Measurements from ENCODE around the gene CHRNA9.

Gene CHRNA9

GRCh38 chr4:40309250-40309774, 25.8 kb upstream of the CHRNA9 start:
- DNase-seq, result no peak

- no peak for DNase-seq
Observed at GRCh38 chr4:40310225-40310624, 24.9 kb upstream of the CHRNA9 start.

DNA sequence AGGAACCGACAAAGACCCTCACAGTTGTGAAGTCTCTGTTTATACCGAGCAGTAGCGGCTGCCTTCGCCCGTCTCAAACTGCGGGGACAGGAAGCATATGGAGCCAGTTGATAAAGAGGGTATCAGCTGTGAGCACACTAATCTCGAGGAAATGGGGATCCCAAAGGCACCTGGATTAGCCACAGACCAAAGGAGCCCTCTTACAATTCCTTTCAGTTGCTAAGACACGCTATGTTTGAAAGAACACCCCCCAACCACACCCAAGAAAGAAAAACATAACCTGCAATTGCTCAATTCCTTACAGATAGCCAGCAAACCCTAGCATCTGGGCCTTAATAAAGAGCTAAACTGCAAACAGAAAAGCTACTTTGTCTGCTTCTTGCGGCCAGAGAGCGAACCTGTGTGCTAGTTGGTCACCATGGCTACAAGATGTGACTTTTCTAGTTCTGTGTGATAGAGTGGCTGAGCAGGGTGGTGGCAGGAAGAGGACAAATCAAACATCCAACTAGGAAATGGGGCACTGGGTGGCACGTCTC, 23.3 kb upstream of the CHRNA9 start:
- DNase-seq, result no peak

DNA sequence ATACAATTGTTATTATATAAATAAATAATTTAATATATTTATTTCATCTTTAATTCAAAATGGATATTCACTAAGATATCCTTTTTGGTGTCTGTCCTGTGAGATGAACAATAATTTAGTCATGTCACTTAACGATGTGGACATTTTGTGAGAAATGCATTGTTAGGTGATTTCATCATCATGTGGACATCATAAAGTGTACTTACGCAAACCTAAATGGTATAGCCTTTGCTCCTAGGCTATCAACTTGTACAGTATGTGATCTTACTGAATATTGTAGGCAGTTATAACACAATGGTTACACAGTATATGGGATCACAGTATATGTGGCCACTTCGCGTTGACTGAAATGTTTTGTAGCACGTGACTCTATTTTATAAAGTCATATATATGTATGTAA, 20.2 kb upstream of the CHRNA9 start:
- no peak for DNase-seq

GRCh38 chr4:40316333-40316781, 18.8 kb upstream of the CHRNA9 start:
- no peak for DNase-seq

GRCh38 chr4:40316782-40317635, 18.1 kb upstream of the CHRNA9 start:
- DNase-seq, result no peak

DNA sequence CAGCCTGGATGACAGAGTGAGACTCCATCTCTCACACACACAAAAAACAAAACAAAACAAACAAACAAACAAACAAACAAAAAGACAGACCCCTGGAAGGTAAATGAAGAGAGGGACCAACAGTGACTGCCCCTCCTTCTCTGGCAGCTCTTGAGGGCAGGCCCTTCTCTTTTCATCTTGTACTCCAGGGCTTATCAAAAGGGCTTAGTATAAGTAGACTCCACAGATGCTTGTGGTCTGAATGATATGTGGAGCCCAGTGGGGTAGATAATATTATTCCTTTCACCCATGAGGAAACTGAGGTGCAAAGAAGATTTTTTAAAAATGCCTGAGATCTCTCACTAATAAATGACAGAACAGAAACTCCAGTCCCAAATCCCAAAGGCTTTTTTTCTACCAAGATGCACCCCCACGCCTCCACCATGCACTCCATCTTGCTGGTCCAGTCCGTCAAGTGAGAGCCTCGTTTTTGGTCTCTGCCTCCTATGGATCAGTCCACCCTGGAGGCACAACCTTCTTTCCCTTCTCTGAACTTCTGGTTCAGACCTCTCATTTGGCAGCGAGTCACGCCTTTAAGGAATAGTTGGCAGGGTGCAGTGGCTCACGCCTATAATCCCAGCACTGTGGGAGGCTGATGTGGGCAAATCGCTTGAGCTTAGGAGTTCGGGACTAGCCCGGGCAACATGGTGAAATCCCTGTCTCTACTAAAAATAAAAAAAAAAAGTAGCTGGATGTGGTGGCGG, 17.0 kb upstream of the CHRNA9 start:
- no peak for DNase-seq

GRCh38 chr4:40321574-40322275, 13.4 kb upstream of the CHRNA9 start:
- DNase-seq, result no peak

- no peak for DNase-seq
Observed at GRCh38 chr4:40322811-40323210, 12.3 kb upstream of the CHRNA9 start.

DNA sequence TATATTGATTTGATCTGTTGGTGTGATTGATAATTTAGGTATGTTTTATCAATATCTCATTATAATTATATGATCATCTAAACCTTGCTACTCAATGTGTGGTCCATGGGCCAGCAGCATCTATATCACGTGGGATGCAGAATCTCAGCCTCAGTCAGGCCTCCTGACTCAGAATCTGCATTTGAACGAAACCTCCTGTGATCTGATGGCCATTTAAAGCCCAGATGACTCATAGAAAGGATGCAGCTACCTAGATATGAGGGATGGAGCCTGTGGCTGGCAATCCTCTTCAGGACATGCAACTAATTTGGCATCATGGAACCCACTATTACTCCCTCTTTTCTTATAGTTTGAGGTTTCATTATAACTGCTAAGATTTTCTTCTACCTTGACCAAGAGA, 11.3 kb upstream of the CHRNA9 start:
- DNase-seq, result no peak

DNA sequence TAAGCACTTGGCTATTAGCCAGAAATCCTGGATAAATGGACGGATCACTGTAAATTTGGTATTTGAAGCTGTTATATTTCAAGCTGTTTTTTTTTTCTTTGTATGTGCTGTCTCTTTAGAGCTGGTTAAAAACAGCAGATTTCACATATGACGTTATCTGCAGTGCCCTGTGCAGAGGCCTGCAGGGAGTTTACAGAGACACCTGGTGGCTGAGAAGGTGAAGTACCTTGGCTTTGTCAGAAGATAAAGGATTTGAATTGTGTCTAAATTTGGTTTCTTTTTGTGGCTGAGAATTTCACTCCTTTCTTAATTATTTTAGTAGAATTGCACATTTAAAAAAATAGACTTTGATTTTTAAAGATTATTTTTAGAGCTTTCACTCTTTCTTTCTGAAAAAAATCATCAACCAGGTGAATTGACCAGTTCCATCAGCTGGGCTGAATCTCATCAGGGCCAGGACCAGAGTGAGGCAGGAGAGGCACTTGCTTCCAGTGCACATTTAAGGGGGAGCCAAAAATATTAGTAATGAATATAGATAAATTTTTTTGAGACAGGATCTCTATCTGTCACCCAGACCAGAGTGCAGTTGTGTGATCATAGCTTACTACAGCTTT, 9.6 kb upstream of the CHRNA9 start:
- DNase-seq, result peak; percentile 43

GRCh38 chr4:40327340-40327739, 7.8 kb upstream of the CHRNA9 start:
- no peak for DNase-seq

DNA sequence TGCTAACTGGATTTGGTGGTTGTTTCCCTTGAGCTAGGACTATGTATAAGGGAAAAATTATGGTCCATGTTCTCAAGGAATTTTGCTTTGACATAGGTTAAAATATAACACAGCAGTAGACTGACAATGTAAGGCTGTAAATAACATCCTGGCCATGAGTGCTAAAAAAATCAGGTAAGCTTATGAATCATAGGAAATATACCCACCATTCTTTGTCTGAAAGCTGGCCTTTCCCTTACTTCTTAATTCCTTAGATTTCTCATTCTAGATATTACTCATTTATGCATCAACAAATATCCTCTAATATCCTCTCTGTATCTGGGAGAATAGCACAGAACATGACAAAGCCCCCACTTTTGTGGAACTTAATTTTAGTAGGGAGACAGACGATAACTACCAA, 6.8 kb upstream of the CHRNA9 start:
- no peak for DNase-seq

- DNase-seq, result no peak
Observed at GRCh38 chr4:40329805-40330204, 5.3 kb upstream of the CHRNA9 start.

GRCh38 chr4:40330536-40330935, 4.6 kb upstream of the CHRNA9 start:
- DNase-seq, result no peak

GRCh38 chr4:40331101-40331745, 3.9 kb upstream of the CHRNA9 start:
- no peak for DNase-seq

DNA sequence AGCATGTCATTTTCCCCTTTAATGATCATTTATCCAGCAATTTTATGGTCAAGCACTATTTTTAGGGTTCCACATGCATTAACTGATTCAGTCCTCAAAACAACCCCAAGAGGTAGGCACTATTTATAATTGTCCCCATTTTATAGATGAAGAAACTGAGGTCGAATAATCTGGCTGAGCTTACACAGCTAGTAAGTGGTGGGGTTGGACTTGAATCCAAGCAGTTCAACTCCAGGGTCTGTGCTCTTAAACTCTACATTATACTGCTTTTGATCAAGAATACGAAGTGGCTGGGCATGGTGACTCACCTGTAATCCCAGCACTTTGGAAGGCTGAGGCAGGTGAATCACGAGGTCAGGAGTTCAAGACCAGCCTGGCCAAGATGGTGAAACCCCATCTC, 3.2 kb upstream of the CHRNA9 start:
- no peak for DNase-seq

- no peak for DNase-seq
Observed at GRCh38 chr4:40333921-40334352, 1.2 kb upstream of the CHRNA9 start.

GRCh38 chr4:40335525-40335894, 377 bp downstream of the CHRNA9 start:
- DNase-seq, result no peak

GRCh38 chr4:40337051-40337450, 1.9 kb downstream of the CHRNA9 start:
- no peak for DNase-seq

DNA sequence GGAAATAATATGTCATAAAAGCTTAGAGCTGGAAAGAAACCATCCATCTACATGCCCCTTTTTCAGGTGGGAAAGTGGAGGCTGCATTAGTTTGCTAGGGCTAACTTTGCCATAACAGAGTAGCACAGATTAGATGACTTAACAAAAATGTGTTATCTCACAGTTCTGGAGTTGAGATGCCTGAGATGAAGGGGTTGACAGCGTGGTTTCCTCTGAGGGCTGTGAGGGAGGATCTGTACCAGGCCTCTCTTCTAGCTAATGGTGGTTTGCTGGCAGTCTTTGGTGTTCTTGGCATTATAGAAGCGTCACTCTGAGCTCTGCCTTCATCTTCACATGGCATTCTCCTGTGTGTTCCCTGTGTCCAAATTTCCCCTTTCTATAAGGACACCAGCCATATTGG, 2.4 kb downstream of the CHRNA9 start:
- DNase-seq, result no peak

- no peak for DNase-seq
Observed at GRCh38 chr4:40340030-40340429, 4.9 kb downstream of the CHRNA9 start.
